Thyroid gland (tissue), 4 donors: ENCODE data around the gene CFAP20DC. TPM values are rescaled to one million over a fixed set of nuclear protein-coding genes. Genes with fewer than 3 reads are reported as not detected.

Experiments used
- DNase-seq, 2 donors: peaks; one replicate each; pipeline ENCODE4 v3.0.0-alpha.2; 2019
- H3K27ac ChIP-seq, 3 donors: fragments of 200-600 bp; sonication (generic); 1 replicate in 2 of 3; 2 replicates in 1 of 3; pipeline ENCODE4 v1.5.1; 2016 to 2019; ENCODE audit warnings: mild to moderate bottlenecking in 1 of 3, moderate library complexity in 1 of 3
- H3K27me3 ChIP-seq: fragments of 200-600 bp; sonication (generic); one replicate; pipeline ENCODE4 v1.5.1; 2019
- H3K36me3 ChIP-seq, 2 donors: fragments of 200-600 bp; sonication (generic); one replicate each; pipeline ENCODE4 v1.5.1; 2016 to 2019
- H3K4me1 ChIP-seq, 2 donors: fragments of 200-600 bp; sonication (generic); one replicate each; pipeline ENCODE4 v1.5.1; 2017 to 2019
- H3K4me3 ChIP-seq, 3 donors: fragments of 200-600 bp; sonication (generic); replicated peaks in 1 of 3; 1 replicate in 2 of 3; 2 replicates in 1 of 3; pipeline ENCODE4 v1.5.1; 2016; ENCODE audit warnings: mild to moderate bottlenecking in 1 of 3
- H3K9me3 ChIP-seq: fragments of 200-600 bp; sonication (generic); one replicate; pipeline ENCODE4 v1.5.1; 2017
- POLR2A ChIP-seq, 2 donors: fragments of 450-650 bp; IDR thresholded peaks; one replicate each; pipeline ENCODE4 v1.6.1; 2017; ENCODE audit warnings: antibody characterized with exemption in 2 of 2, mild to moderate bottlenecking in 2 of 2, moderate library complexity in 1 of 2
- WGBS, 2 donors: methylation state at CpG; one replicate each; pipeline ENCODE4 v1.1.5; 2017; 5-methylcytosine and 5-hydroxymethylcytosine counted together
- intact Hi-C: fragments of 100-400 bp; cut with DNase I; formaldehyde crosslinking; loops from one replicate; pipeline ENCODE4 v1.15.1; 2023
- total RNA-seq, 4 donors: library from RNA; depleted of rRNA; stranded (reverse); fragments of >200 nt; gene quantifications; one replicate each; pipeline ENCODE4 v1.2.3, GENCODE V29; 2016
- TF ChIP-seq, protein P1 (sequence below), 6 experiments: fragments of 200-600 bp in 3 of 6; fragments of 450-650 bp in 3 of 6; sonication (generic) in 3 of 6; IDR thresholded peaks; one replicate each; pipeline ENCODE4 v1.5.1; 2016 to 2019; ENCODE audit warnings: antibody characterized with exemption in 6 of 6, mild to moderate bottlenecking in 2 of 6, inconsistent platforms in 1 of 6, moderate library complexity in 1 of 6

CFAP20DC gene
- total RNA-seq, 4 donors from 2014 or later: 0.20 to 0.92 (median 0.60) TPM

DNA sequence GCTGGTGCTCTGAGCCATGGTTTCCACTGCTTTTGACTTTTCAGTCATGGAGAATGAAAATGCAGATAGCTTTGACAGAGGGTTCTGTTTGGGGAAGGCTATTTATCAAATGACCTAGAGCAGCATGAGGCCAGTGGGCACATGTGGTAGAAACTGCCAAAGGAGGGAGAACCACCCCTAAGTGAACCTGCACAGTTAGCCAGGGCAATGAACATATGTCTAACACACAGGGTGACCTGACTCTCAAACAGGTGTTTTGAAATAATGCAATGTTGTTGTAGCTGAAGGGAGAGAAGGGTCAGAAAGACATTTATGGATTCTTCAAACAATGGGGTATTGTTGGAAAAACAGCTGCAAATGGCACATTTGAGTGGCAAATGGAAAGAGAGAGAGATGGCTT lies 208.9 kb downstream of the CFAP20DC start:
- intact Hi-C loops: no loop called here

GRCh38 chr3:58839964-58840363 lies 209.9 kb downstream of the CFAP20DC start:
- TF ChIP-seq, protein P1, sequence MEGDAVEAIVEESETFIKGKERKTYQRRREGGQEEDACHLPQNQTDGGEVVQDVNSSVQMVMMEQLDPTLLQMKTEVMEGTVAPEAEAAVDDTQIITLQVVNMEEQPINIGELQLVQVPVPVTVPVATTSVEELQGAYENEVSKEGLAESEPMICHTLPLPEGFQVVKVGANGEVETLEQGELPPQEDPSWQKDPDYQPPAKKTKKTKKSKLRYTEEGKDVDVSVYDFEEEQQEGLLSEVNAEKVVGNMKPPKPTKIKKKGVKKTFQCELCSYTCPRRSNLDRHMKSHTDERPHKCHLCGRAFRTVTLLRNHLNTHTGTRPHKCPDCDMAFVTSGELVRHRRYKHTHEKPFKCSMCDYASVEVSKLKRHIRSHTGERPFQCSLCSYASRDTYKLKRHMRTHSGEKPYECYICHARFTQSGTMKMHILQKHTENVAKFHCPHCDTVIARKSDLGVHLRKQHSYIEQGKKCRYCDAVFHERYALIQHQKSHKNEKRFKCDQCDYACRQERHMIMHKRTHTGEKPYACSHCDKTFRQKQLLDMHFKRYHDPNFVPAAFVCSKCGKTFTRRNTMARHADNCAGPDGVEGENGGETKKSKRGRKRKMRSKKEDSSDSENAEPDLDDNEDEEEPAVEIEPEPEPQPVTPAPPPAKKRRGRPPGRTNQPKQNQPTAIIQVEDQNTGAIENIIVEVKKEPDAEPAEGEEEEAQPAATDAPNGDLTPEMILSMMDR (IDR thresholded peaks at IDR 0.05): no peak
- no peak for TF ChIP-seq POLR2A (IDR thresholded peaks at IDR 0.05)
- Histone ChIP-seq H3K9me3 (no peaks in the 10 kb centered on the region), H3K36me3 (no peaks in the 10 kb centered on the region), H3K27ac (no peak overlapping the region), H3K4me3 (no peak overlapping the region), H3K4me1 (no peaks in the 10 kb centered on the region), H3K27me3 (no peaks in the 10 kb centered on the region)
- WGBS, 2 donors: 76 to 88% methylated on average over 1 of the region's 1 CpG
- intact Hi-C loops: no loop called here
- DNase-seq: no peak

More for the DNA sequence above, 208.9 kb downstream of the CFAP20DC start:
- H3K27me3 ChIP-seq: no peaks in the 10 kb centered on the region
- no peak overlapping the region for H3K27ac ChIP-seq
- TF ChIP-seq, protein P1 (IDR thresholded peaks at IDR 0.05): no peak
- no peak for TF ChIP-seq POLR2A (IDR thresholded peaks at IDR 0.05)
- H3K4me1 ChIP-seq: no peaks in the 10 kb centered on the region
- H3K36me3 ChIP-seq: no peaks in the 10 kb centered on the region
- no peak overlapping the region for H3K4me3 ChIP-seq
- no peaks in the 10 kb centered on the region for H3K9me3 ChIP-seq
- no peak for DNase-seq

- intact Hi-C loops: no loop called here
- Histone ChIP-seq H3K4me3 (no peak overlapping the region), H3K36me3 (no peaks in the 10 kb centered on the region), H3K4me1 (no peaks in the 10 kb centered on the region), H3K9me3 (no peaks in the 10 kb centered on the region), H3K27ac (no peak overlapping the region), H3K27me3 (no peaks in the 10 kb centered on the region)
- no peak for DNase-seq
- no peak for TF ChIP-seq POLR2A (IDR thresholded peaks at IDR 0.05)
- TF ChIP-seq, protein P1 (IDR thresholded peaks at IDR 0.05): no peak
Measured at GRCh38 chr3:58839187-58839586, 210.6 kb downstream of the CFAP20DC start.

GRCh38 chr3:58837856-58838255 lies 212.0 kb downstream of the CFAP20DC start:
- intact Hi-C loops: no loop called here
- H3K27ac ChIP-seq: no peak overlapping the region
- H3K36me3 ChIP-seq: no peaks in the 10 kb centered on the region
- 89 to 93% methylated on average over 4 of the region's 4 CpGs for WGBS, 2 donors
- DNase-seq: no peak
- H3K4me1 ChIP-seq: no peaks in the 10 kb centered on the region
- no peaks in the 10 kb centered on the region for H3K27me3 ChIP-seq
- H3K9me3 ChIP-seq: no peaks in the 10 kb centered on the region
- H3K4me3 ChIP-seq: no peak overlapping the region
- TF ChIP-seq POLR2A (IDR thresholded peaks at IDR 0.05): no peak
- TF ChIP-seq, protein P1 (IDR thresholded peaks at IDR 0.05): no peak

- intact Hi-C loops: no loop called here
- Histone ChIP-seq H3K4me3 (no peak overlapping the region), H3K36me3 (no peaks in the 10 kb centered on the region), H3K4me1 (no peaks in the 10 kb centered on the region), H3K27ac (no peak overlapping the region), H3K27me3 (no peaks in the 10 kb centered on the region), H3K9me3 (no peaks in the 10 kb centered on the region)
- DNase-seq: no peak
- TF ChIP-seq POLR2A (IDR thresholded peaks at IDR 0.05): no peak
- TF ChIP-seq, protein P1 (IDR thresholded peaks at IDR 0.05): no peak
- 93 to 95% methylated on average over 3 of the region's 3 CpGs for WGBS, 2 donors
Measured at GRCh38 chr3:58837141-58837843, 212.5 kb downstream of the CFAP20DC start.
